ENCODE results near the gene CPE.
"Not testable (repeated sequence)": the region's sequence is repeated elsewhere in the genome, so short reads cannot be mapped to it uniquely, and the experiment has no call there.

CPE gene

DNA sequence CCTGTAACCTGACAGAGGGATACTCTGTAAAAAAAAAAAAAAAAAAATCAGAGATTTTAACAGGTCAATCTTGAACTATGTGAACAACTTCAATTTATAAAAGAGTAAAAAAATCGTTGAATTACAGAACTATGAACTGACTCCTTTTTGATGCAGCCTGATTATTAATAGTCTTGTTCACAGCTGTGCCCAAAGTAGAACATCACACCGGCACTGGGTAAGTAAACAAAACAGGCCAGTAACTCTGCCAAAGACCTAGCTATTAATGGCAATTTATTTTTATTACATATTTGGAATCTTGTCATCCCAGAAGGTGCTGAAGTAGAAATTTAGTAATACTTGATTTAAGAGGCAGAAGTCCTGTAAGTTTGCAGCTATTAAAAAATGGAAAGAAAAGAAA is 31.4 kb downstream of the CPE start:
- no peak for DNase-seq

DNA sequence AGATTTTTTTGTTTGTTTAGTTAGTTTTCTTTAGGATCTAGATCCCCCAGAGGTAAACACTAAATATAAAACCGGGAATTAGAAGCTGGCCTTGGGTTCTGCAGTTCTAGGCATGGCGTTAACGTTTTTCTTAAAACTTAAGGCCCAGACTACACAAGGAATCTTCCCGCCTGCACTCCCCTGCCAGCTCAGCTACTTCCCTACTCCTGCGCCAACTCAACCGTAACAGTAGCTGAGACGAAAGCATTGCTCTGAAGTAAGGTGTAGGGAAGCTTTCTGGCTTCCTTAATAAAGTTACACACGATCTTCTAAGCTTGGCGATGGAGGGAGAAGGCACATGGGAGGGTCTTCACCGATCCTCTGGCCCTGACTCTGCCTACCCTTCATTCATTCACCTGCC is 37.1 kb downstream of the CPE start:
- no peak for DNase-seq

DNA sequence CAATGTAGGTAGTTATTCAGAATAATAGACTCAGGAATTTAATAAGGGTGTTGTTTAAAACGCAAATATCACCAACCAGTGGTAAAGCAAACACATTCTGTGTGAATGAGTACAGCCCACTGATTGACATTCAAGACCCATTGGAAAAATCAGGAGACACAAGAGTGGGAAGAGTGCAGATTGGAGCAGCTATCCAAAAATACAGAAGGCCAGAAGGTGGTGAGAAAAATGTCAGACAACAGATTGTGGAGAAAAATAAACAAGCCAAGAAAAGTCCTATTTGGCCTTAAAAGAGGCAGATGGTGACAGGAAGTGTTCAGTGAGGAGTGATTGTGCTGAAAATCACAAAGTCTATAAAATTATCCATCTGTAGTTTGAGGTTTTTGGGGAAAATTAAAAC is 39.3 kb downstream of the CPE start:
- no peak for DNase-seq

DNA sequence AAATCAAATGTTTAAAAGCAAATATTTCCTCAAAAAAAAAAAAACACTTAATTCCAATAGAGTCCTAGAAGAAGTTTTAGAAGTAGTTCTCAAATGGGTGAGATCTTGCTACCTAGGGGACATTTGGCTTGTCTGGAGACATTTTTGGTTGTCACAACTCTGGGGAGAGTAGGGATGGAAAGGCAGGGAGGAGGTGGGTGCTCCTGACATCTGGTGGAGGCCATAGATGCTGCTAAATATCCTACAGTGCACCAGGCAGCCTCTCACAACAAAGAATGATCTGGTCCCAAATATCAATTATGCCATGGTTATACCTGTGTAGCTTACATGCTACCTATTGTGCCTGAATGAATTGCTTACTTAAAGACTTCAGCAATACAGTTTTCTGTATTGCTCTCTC is 46.8 kb downstream of the CPE start:
- DNase-seq, result no peak

DNA sequence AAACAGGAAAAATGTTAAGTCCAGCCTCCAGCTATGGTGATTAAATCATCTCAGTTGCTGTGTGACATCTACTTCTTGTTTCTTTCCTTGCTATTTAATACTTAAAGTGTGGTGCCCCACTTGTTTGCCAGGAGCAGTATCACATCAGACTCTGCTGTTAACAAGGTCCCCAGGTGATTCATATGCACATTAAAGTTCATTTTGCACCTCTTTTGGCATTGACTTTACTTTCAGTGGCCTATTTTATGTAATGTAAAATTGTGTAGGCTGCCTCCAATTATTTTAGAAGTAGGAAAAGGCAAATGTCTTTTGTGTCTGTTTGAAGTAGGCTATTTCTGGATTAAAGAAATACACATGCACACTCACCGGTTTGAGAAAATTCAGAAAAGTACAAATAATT is 47.5 kb downstream of the CPE start:
- DNase-seq, result no peak

DNA sequence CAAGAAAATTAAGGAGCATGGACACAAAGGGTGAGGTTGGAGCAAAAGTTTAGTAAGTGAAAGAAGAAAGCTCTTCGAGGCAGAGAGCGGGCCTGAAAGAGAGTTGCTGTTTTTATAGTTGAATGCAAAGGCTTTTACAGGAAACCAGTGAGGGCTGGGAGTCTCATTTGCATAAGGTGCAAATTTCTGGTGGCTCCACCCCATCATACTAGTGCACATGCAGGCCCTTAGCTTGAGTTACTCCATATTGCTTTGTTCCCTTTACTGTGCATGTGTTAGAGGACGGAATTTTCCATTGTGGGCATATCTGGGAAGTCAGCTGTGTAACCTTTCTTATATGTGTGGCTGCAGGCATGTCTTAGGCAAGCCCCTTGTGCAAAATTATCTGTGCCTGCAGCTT is 48.0 kb downstream of the CPE start:
- DNase-seq, result no peak

DNA sequence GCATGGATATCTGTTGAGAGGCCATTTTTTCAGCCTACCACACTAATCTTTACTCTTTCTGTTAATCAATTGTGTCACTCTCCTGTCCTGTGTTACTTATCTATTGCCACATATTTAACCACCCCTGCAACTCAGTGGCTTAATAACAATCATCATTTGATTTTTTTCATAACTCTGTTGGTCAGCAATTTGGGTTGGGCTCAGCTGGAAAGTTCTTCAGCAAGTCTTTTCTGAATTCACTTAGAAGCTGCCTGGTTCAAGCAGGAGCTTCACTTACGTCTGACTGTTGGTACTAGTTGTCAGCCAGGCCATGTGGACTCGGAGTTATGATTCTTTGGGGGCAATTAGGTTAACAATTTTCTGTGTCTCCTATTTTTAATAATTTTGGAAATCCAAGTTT is 50.1 kb downstream of the CPE start:
- DNase-seq, result no peak

DNA sequence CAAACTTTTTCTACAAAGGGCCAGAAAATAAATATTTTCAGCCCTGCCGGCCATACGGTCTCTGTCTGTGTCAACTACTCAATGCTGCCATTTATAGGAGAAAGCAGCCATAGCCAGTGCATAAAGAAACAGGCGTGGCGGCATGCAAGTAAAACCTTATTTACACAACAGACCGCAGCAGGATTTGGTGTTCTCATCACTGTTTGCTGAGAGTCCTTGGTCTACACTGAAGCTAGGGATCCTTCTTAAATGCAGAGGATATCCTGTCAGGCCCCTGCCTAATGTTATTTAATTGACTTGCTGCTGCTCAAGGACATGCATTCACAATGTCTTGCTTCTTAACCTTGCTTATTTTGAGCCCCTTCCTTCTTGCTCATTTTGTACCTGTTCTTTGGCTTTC is 54.7 kb downstream of the CPE start:
- DNase-seq, result no peak

DNA sequence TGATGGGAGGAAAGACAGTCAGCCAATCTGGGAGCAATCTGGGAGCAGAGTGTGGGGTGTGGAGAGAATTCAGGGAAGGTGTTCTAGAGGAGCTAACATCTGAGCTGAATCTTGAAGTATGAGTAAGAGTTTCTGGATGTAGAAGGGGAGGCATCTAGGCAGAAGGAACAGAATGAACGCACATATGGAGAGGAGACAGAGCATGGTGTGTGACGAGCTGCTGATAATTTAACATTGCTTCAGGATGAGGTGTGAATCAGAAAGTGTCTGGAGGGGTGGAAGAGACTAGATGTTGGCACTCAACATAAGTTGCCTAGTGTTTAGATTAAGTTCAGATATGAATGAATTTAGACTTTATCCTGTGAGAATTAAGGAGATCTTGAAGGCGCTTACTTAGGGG is 58.9 kb downstream of the CPE start:
- DNase-seq, result no peak

DNA sequence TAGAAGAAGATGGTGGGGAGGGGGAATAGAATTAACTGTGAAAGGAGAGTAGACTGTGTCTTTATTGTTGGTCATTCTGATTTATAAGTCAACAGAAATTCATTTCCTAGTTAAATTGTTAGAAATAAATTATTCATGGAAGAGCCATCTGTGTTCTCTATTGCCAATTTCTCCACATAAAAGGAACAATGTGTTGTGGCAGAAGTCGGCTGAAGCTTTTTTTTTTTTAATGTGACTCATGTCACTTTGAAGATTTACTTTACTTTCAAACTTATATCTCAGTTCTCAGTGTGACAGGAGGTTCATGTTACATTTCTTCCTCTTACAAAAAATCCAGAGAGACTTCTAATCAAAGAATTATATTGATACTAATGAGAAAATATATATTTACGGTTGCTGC is 60.5 kb downstream of the CPE start:
- DNase-seq, result no peak

DNA sequence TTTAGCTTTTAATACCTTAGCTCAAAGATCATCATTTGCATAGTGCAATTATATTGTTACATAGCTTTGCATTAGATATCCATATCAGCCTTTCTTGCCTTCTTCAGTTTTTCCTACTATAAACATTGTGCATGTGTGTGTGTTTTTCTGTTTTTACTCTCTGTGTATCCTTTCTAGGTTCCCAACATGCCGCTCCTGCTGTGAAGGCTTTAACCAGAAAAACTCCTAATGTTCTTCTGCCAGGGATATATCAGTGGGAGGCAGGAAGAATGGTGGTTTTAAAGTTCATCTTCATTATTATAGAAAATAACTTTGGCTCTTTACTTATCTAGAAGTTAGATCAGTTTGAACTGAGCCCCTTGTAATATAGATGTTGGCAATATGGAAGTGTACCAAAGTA is 61.2 kb downstream of the CPE start:
- no peak for DNase-seq

DNA sequence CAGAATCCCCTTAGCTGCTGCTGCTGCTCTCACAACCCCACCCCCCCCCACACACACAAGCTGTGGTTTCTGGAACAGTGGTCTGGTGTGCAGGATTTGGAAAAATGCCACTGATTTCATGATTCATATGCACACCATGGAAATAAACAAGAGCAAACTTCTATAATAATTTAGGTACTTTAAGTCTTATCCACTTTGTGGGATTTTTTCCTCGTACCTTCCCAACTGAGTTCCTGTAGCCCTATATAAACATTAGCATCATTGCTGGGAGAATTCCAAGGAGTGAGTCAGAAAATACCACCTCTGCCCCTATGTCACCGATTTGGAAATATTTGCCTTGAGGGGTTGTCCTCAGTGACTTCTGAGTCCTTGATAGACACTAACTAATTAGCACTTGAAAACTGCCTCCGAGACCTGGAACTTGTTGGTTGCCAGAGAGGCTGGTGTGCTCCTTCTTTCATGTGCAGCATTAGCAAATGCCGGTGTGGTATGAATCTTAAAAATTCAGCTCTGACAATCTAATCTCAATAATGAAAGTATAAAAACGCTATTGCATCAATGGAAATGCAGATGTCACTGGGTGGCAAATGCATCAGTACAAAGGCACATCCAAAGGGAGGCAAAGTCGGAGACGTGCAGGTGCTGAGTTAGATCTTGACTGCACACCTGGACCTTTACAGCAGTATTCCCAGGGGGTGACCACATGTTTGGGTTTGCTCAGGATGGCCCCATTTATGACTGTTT is 61.8 kb downstream of the CPE start:
- DNase-seq, result no peak

DNA sequence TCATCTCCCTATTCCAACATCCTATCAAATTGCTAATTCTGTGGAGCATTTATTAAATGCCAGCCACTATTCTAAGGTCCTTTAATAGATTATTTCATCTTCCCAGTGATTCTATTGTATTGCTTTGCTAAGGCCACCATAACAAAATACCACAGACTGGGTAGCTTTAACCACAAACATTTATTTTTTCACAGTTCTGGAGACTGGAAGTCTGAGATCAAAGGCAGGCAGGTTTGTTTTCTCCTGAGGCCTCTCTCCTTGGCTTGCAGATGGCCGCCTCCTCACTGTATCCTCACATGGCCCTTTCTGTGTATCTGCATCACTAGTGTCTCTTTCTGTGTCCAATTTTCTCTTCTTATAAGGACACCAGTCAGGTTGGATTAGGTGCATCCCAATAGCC is 64.5 kb downstream of the CPE start:
- DNase-seq, result no peak

DNA sequence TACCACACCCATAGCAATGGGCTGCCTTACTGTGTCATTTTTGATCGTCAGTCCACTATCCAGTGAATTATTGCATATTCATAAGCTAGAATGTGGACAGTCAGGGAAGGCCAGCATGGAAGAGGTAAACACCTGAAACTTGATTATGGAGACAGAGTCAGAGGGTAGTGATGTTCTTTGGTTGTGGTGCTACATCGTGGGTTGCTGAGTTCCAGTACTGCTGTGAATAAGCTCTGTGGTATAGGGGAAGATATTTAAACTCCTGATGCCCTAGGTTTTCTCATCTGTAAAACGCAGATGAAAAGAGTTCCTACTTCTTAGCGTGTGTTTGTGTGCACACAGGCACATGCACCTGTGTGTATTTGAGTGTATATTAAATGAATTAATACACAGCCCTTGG is 69.9 kb downstream of the CPE start:
- no peak for DNase-seq

DNA sequence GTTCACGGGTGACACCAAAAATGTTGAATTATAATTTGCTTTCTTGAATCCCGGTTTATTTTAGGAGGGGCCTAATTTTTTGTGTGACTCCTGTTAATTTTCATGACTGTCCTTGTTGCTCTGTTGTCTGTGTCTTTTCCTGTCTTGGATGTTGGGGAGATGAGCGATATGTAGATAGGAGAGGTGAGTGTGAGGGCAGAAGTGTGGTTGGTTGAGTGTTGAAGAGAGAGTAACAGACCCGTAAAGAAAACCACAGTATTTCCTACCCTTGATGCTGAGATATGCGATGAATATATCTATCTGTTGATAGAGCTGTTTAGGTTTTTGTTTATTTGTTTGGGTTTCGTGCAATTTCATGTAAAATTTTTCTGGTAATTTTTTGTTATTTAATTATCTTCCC is 70.5 kb downstream of the CPE start:
- DNase-seq, result no peak

DNA sequence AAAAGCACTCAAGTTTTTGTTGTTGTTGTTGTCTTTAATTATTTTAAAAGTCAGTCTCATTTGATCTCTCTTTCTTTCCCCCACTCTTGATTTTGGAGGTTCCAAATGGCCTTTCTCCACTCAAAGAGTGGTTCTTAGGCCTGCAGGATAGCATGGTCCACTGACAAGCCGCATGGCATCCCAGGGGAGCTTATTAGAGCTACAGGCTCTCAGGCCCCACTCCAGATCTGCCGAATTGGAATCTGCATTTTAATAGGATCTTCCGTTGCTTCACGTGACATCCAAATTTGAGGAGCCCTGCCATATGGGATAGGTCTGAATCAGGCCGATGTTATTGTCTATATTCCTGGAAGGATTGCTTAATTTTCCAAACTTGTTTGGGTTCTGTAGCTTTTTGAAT is 72.1 kb downstream of the CPE start:
- no peak for DNase-seq

DNA sequence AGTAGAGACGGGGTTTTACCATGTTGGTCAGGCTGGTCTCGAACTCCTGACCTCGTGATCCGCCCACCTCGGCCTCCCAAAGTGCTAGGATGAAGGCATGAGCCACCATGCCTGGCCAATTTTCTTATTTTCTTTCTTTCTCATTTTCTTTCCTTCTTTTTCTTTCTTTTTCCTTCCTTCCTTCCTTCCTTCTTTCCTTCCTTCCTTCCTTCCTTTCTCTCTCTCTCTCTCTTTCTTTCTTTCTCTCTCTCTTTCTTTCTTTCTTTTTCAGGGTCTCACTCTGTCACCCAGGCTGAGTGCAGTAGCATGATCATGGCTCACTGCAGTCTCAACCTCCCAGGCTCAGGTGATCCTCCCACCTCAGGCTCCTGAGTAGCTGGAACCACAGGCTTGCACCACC is 74.3 kb downstream of the CPE start:
- not testable (repeated sequence) for DNase-seq

DNA sequence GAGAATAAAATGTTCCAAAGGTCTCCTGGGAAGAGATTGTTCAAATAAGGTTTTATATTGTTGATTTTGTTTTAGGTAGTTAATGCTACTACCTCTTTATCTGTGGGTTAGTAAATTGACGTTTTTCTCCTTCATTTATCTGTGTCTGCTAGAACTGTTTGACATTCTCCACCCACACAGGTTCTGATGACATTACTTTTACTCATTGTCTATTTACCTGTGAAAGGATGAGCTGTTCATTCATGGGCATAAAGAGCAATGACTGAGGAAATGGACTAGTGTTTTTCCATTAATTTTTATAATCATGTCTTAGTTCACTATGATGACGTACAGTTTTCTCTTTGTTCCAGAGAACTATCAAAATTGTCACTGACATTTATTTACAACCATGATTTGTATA is 75.6 kb downstream of the CPE start:
- DNase-seq, result no peak

DNA sequence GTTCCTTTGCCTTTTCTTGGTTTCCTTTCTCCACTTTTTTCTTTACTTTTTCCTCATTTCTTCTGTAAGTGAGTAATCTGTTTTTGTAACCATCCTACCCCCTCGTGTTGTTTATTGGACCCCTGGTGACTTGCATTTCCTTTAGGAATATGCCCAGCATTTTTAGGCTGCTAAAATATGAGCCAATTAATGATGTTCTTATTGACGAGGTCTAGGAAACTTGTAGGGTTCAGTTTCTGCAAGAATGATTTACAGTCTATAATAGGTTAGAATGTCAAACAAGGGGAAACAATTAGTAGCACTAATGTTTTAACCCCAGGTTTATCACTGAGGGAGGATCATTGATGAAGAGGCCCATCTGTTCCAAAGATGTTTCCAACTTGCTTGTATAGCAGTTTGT is 79.0 kb downstream of the CPE start:
- DNase-seq, result no peak

DNA sequence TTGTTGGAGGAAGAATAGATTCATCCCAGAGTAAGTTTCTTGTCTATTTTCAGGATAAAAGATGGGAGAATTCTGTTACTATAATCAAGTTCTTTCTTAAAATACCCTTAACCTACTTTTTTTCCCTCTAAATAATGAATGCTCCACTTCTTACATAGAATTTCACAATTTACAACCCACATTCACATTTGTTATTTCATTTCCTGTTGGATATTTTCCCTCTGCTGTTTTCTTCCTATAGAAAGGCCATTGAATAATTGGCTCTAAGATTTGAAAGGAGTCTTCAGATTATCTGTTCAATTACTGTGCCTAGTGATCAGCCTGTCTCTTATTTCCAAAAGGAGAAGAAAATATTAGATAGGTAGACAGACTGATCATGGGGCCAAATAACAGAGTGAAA is 79.7 kb downstream of the CPE start:
- no peak for DNase-seq

DNA sequence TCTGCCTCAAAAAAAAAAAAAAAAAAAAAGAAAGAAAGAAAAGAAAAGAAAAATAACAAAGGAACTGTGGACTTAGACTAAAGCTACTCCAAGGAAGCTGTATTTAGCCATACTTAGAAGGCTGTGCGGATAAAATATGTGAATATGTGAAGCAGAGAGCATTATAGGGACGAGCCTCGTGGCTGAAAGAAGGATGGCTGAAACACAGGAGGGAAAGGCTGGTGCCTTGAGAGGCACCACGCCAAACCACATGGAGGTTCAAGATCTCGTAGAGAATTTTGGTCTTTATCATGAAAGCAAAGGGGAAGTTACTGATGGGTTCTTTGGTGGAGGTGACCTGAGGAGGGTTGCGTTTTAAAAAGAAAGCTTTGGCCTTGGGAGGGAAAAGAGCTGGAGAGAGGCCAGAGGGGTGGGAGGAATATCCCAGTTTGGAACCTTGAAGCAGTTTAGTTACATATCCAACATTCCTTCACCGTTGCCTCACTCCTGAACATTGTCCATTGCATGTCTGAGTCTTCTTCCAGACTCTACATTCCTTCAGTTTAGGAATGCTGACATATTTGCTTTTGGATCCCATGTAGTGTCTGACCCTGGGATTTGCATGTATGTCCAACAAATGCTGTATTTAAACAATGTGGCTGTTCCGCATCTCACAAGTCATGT is 82.5 kb downstream of the CPE start:
- no peak for DNase-seq

DNA sequence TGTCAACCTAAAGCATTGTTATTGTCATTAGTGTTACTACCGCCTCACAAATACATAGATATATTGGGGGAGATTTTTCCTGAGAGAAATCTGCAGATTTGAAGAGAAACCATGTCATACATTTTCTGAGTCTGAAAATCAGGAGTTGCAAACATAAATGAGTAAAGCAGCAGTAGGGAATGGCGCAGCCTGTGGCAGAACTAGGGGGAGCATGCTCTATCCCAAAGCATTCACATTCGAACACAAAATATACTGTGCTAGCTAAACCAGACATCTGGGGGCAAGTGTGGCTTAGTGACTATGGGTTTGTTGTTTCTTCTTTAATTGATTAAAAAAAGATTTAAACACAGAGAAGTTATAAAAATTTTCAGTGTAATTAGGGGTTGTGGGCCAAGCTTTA is 83.2 kb downstream of the CPE start:
- no peak for DNase-seq

DNA sequence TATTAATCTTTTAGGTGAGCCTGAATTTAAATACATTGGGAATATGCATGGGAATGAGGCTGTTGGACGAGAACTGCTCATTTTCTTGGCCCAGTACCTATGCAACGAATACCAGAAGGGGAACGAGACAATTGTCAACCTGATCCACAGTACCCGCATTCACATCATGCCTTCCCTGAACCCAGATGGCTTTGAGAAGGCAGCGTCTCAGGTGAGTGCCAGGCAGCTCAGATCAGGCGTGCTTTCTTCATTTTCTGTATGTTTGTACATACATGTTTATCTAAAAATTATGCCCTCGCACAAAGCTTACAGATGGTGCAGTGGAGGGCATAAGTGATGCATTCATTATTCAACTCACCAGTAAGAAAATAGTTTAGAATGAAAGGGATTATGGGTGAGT is 85.6 kb downstream of the CPE start:
- DNase-seq, result no peak

DNA sequence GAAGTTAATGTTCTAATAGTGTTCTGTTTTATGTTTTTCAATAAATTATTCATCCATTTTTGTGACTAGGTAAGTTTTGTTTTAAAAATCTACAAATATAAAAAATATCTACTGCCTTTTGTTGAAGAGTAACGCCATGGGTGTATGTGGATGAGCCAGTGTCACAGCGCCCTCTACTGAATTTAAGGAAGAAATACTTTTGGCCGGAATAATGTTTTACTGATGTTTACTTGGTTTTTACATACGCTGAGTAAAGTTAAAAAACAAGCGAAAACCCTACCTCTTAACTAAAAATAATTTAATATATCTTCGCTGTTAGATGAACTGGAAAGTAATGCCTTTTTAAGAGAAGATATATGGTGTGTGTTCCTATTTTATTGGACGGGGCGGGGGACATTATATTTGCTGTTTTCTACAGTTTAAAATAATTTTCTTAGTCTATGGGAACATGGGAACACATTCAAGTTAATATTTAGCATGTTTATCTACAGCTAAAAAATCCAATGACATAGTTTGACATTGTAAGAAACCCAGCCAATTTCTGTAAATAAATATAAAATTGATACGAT is 86.1 kb downstream of the CPE start:
- DNase-seq, result peak; percentile 14

DNA sequence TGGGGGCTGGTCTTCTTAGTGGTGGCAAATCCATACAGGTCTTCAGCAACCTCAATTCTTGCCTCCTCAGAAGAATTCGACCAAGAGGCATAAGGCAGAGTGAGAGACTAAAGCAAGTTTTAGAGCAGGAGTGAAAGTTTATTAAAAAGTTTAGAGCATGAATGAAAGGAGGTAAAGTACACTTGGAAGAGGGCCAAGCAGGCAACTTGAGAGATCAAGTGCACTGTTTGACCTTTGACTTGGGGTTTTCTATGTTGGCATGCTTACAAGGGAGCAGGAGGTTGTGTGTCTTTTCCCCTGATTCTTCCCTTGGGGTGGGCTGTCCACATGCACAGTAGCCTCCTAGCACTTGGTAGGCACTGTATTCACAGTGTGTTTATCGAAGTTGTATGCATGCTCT is 91.2 kb downstream of the CPE start:
- DNase-seq, result no peak

Measured in CD4-positive, alpha-beta T cell treated with Interleukin-6 for 4 hours (primary cell).